Neural progenitor cell (in vitro differentiated cells): ENCODE results near the gene CDC42SE2. TPM values are rescaled to one million over a fixed set of nuclear protein-coding genes. Genes with fewer than 3 reads are reported as not detected.
A peak's percentile ranks its signal among the peaks of the same experiment; 100 is the strongest.

ENCODE experiments used
- DNase-seq: peaks from one replicate; pipeline ENCODE4 v3.0.0-alpha.2; 2016; ENCODE audit warnings: low spot score
- H2AFZ ChIP-seq: fragments of 200-600 bp; sonication (generic); replicated peaks from 2 replicates; pipeline ENCODE4 v1.6.1; 2016; ENCODE audit warnings: antibody characterized with exemption
- H3F3A ChIP-seq: fragments of 200-600 bp; sonication (generic); 2 replicates; pipeline ENCODE4 v1.6.1; 2016; ENCODE audit warnings: antibody characterized with exemption, low read depth
- H3K27ac ChIP-seq: fragments of 200-600 bp; sonication (generic); 2 replicates; pipeline ENCODE4 v1.5.1; 2016; ENCODE audit warnings: mild to moderate bottlenecking
- H3K27me3 ChIP-seq: fragments of 200-600 bp; sonication (generic); 2 replicates; pipeline ENCODE4 v1.6.1; 2016; ENCODE audit warnings: mild to moderate bottlenecking, moderate library complexity
- H3K36me3 ChIP-seq: fragments of 200-600 bp; sonication (generic); 2 replicates; pipeline ENCODE4 v1.5.1; 2016
- H3K4me1 ChIP-seq: fragments of 200-600 bp; sonication (generic); 2 replicates; pipeline ENCODE4 v1.6.1; 2016; ENCODE audit warnings: mixed run types
- H3K4me2 ChIP-seq: fragments of 200-600 bp; sonication (generic); 2 replicates; pipeline ENCODE4 v1.6.1; 2016
- H3K4me3 ChIP-seq: fragments of 200-600 bp; sonication (generic); 2 replicates; pipeline ENCODE4 v1.5.1; 2016
- H3K79me2 ChIP-seq: fragments of 200-600 bp; sonication (generic); 2 replicates; pipeline ENCODE4 v1.6.1; 2016; ENCODE audit warnings: low read depth
- H3K9ac ChIP-seq: fragments of 200-600 bp; sonication (generic); 2 replicates; pipeline ENCODE4 v1.6.1; 2016
- H3K9me3 ChIP-seq: fragments of 200-600 bp; sonication (generic); 2 replicates; pipeline ENCODE4 v1.5.1; 2016; ENCODE audit warnings: low read depth
- H4K20me1 ChIP-seq: fragments of 200-600 bp; sonication (generic); 2 replicates; pipeline ENCODE4 v1.6.1; 2016; ENCODE audit warnings: low read depth
- H3K27ac Mint-ChIP-seq: 3 replicates; pipeline ENCODE4 v1.8.0; 2021; ENCODE audit warnings: mixed read lengths
- H3K27me3 Mint-ChIP-seq: 2 replicates; pipeline ENCODE4 v1.8.0; 2022; ENCODE audit warnings: low read depth, mild to moderate bottlenecking, inconsistent platforms, moderate library complexity, mixed read lengths; ENCODE audit not compliant: insufficient read depth
- H3K36me3 Mint-ChIP-seq: 3 replicates; pipeline ENCODE4 v1.8.0; 2021; ENCODE audit warnings: mixed read lengths
- H3K4me1 Mint-ChIP-seq: 3 replicates; pipeline ENCODE4 v1.8.0; 2021; ENCODE audit warnings: mixed read lengths
- H3K4me3 Mint-ChIP-seq: 3 replicates; pipeline ENCODE4 v1.8.0; 2021; ENCODE audit warnings: mild to moderate bottlenecking, moderate library complexity, mixed read lengths
- H3K9me3 Mint-ChIP-seq: 3 replicates; pipeline ENCODE4 v1.8.0; 2020; ENCODE audit warnings: mixed read lengths
- EZH2 ChIP-seq: fragments of 200-600 bp; sonication (generic); IDR thresholded peaks from 2 replicates; pipeline ENCODE4 v1.6.1; 2017; ENCODE audit warnings: antibody characterized with exemption, mild to moderate bottlenecking, moderate library complexity
- EZH2phosphoT487 ChIP-seq: fragments of 200-600 bp; sonication (generic); IDR thresholded peaks from 2 replicates; pipeline ENCODE4 v1.6.1; 2017; ENCODE audit warnings: antibody characterized with exemption
- total RNA-seq: library from RNA; depleted of rRNA; stranded (reverse); fragments of >200 nt; gene quantifications from 2 replicates; pipeline ENCODE4 v1.2.3, GENCODE V29; 2015; ENCODE audit warnings: low replicate concordance
- TF ChIP-seq, protein P1 (sequence below): fragments of 200-600 bp; sonication (generic); IDR thresholded peaks from 2 replicates; pipeline ENCODE4 v1.5.1; 2017; ENCODE audit warnings: antibody characterized with exemption, mild to moderate bottlenecking

CDC42SE2 gene
- total RNA-seq, 1 donor from 2014 or later = 79.9 TPM

DNA sequence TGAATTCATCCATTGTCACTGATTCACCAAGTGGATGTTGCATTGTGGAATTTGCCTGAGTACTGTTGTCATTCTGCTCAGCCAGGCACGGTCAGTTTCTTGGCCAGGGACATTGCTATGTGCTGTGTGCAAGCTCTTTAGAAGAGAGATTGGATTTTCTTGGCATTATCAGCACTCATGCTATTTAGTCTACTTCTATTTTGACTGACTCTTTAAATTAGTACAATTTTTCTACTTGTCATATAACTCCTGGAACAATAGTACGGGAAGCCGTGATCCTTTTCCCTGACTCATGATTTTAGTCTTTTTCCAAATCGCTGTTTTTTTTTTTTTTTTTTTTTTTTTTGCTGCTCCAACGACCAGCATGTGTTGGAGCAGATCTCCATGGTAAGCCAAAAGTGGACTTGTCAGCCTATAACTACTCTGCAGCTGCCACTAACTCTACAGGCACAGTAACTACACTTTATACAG lies 129.7 kb downstream of the CDC42SE2 start:
- TF ChIP-seq, protein P1, sequence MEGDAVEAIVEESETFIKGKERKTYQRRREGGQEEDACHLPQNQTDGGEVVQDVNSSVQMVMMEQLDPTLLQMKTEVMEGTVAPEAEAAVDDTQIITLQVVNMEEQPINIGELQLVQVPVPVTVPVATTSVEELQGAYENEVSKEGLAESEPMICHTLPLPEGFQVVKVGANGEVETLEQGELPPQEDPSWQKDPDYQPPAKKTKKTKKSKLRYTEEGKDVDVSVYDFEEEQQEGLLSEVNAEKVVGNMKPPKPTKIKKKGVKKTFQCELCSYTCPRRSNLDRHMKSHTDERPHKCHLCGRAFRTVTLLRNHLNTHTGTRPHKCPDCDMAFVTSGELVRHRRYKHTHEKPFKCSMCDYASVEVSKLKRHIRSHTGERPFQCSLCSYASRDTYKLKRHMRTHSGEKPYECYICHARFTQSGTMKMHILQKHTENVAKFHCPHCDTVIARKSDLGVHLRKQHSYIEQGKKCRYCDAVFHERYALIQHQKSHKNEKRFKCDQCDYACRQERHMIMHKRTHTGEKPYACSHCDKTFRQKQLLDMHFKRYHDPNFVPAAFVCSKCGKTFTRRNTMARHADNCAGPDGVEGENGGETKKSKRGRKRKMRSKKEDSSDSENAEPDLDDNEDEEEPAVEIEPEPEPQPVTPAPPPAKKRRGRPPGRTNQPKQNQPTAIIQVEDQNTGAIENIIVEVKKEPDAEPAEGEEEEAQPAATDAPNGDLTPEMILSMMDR = no peak
- TF ChIP-seq EZH2phosphoT487 (no peak), EZH2 (no peak)
- Histone ChIP-seq H2AFZ (no peak overlapping the region), H3K79me2 (no peaks in the 10 kb centered on the region), H3K27me3 (no peaks in the 10 kb centered on the region), H3K4me2 (no peak overlapping the region), H3F3A (no peaks in the 10 kb centered on the region), H3K4me3 (no peak overlapping the region), H3K9ac (no peak overlapping the region), H4K20me1 (no peaks in the 10 kb centered on the region), H3K36me3 (no peaks in the 10 kb centered on the region), H3K27ac (no peak overlapping the region), H3K4me1 (no peaks in the 10 kb centered on the region), H3K9me3 (no peaks in the 10 kb centered on the region)
- Mint-ChIP-seq H3K9me3 (no peaks in the 10 kb centered on the region), H3K36me3 (peaks cover 45% of the 10 kb centered on the region), H3K4me1 (no peaks in the 10 kb centered on the region), H3K4me3 (no peak overlapping the region), H3K27me3 (peaks cover 2% of the 10 kb centered on the region), H3K27ac (peak overlapping the region; percentile 7)
- DNase-seq = no peak

DNA sequence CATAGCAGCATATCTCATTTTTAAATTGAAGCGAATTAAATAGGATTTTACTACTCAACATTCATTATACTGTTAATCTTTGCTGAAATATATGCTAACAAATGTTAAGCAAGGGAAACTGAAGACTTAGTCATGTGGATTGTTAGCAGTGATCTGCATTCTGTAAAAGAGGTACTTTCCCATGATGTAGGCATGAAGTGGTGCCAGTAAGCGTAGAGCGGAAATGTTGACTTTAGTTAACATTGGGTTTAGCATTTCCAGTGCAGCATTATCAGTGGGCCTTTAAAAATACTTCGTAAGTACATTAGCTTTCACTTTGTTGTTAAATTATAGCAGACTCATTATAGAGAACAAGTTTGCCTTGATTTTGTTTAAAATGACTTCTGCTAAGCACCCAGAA lies 130.3 kb downstream of the CDC42SE2 start:
- Mint-ChIP-seq H3K36me3 (peaks cover 51% of the 10 kb centered on the region), H3K9me3 (no peaks in the 10 kb centered on the region), H3K4me3 (no peak overlapping the region), H3K4me1 (no peaks in the 10 kb centered on the region), H3K27me3 (peaks cover 2% of the 10 kb centered on the region), H3K27ac (no peak overlapping the region)
- Histone ChIP-seq H3K27ac (no peak overlapping the region), H3K4me2 (no peak overlapping the region), H3K27me3 (no peaks in the 10 kb centered on the region), H3K4me1 (no peaks in the 10 kb centered on the region), H3K9me3 (no peaks in the 10 kb centered on the region), H3K79me2 (no peaks in the 10 kb centered on the region), H4K20me1 (no peaks in the 10 kb centered on the region), H3F3A (no peaks in the 10 kb centered on the region), H3K4me3 (no peak overlapping the region), H3K36me3 (no peaks in the 10 kb centered on the region), H2AFZ (no peak overlapping the region), H3K9ac (no peak overlapping the region)
- no peak for DNase-seq
- TF ChIP-seq EZH2phosphoT487 = no peak
- no peak for TF ChIP-seq EZH2
- TF ChIP-seq, protein P1 = no peak

DNA sequence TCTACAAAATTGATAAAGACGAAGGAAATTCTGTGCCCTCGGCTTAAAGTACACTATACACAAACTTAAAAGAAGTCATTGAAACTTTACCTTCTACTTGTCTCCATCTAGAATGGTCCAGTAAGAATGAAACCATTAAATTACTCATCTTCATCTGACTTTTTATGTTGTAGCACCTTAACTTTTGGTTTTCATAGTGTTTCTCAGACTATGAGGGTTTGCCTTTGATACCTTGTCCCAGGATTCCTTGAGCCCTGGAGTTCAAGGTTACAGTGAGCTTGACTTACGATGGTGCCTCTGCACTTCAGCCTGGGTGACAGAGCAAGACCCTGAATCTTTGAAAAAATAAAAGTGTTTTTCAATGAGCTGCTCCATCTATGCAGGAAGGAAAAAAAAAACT lies 132.2 kb downstream of the CDC42SE2 start:
- H3K27me3 ChIP-seq = no peaks in the 10 kb centered on the region
- H3F3A ChIP-seq = no peaks in the 10 kb centered on the region
- H3K79me2 ChIP-seq = no peaks in the 10 kb centered on the region
- no peak overlapping the region for H3K4me2 ChIP-seq
- Mint-ChIP-seq H3K4me1 (no peaks in the 10 kb centered on the region), H3K27ac (peak overlapping the region; percentile 69), H3K27me3 (peaks cover 2% of the 10 kb centered on the region), H3K4me3 (no peak overlapping the region), H3K36me3 (peaks cover 57% of the 10 kb centered on the region), H3K9me3 (peaks cover 5% of the 10 kb centered on the region)
- H2AFZ ChIP-seq = no peak overlapping the region
- TF ChIP-seq EZH2phosphoT487 = no peak
- TF ChIP-seq, protein P1 = no peak
- H3K9ac ChIP-seq = no peak overlapping the region
- H3K27ac ChIP-seq = peak overlapping the region; percentile 27
- DNase-seq = no peak
- no peaks in the 10 kb centered on the region for H4K20me1 ChIP-seq
- no peaks in the 10 kb centered on the region for H3K9me3 ChIP-seq
- H3K4me1 ChIP-seq = no peaks in the 10 kb centered on the region
- no peaks in the 10 kb centered on the region for H3K36me3 ChIP-seq
- no peak overlapping the region for H3K4me3 ChIP-seq
